GM13977 (cell line): Measurements from ENCODE around the gene LRCH4.
"Not testable (repeated sequence)": the region's sequence is repeated elsewhere in the genome, so short reads cannot be mapped to it uniquely, and the experiment has no call there.

ENCODE experiments used
- DNase-seq: peaks from one replicate; pipeline ENCODE4 v3.0.0; 2012; ENCODE audit warnings: low spot score
- CTCF ChIP-seq: IDR thresholded peaks from 2 replicates; pipeline ENCODE4 v1.5.1; 2012; ENCODE audit warnings: mild to moderate bottlenecking, control low read depth; ENCODE audit not compliant: insufficient read depth; ENCODE audit errors: extremely low read depth, missing control alignments
- in situ Hi-C: fragments of 300-500 bp; cut with MboI; formaldehyde crosslinking; loops from one replicate; pipeline ENCODE4 v1.12.0; 2022; ENCODE audit warnings: low sequenced_read_pairs, low pct_unique_long_range_greater_than_20kb, mixed read lengths, inconsistent platforms; ENCODE audit not compliant: unreplicated experiment

The LRCH4 gene

DNA sequence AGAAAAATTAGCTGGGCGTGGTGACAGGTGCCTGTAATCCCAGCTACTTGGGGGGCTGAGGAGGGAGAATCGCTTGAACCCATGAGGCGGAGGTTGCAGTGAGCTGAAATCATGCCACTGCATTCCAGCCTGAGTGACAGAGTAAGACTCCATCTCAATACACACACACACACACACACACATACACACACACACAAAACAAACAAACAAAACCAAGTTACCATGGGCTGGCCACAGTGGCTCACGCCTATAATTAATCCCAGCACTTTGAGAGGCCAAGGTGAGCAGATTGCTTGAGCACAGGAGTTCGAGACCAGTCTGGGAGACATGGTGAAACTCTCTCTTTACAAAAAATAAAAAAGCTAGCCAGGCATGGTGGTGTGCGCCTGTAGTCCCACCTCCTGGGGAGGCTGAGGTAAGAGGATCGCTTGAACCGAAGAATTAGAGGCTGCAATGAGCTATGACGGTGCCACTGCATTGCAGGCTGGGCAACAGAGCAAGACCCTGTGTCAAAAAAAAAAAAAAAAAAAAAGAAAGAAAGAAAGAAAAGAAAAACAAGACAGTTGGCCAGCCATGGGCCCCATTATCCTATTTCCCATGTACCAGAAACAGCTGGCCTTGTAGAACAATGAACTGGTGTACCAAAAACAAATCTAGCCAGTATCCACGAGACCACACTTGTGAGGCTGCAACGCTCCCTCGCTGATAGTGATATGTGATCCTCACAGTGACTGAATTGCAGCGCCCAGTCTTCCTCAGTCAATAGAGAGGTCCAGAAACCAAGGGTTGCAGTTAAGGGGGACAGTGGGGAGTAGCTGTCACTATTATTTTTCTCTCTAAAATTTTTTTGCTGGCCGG is 53.5 kb downstream of the LRCH4 start:
- no peak for TF ChIP-seq CTCF
- in situ Hi-C loops = no loop called here
- DNase-seq = no peak

DNA sequence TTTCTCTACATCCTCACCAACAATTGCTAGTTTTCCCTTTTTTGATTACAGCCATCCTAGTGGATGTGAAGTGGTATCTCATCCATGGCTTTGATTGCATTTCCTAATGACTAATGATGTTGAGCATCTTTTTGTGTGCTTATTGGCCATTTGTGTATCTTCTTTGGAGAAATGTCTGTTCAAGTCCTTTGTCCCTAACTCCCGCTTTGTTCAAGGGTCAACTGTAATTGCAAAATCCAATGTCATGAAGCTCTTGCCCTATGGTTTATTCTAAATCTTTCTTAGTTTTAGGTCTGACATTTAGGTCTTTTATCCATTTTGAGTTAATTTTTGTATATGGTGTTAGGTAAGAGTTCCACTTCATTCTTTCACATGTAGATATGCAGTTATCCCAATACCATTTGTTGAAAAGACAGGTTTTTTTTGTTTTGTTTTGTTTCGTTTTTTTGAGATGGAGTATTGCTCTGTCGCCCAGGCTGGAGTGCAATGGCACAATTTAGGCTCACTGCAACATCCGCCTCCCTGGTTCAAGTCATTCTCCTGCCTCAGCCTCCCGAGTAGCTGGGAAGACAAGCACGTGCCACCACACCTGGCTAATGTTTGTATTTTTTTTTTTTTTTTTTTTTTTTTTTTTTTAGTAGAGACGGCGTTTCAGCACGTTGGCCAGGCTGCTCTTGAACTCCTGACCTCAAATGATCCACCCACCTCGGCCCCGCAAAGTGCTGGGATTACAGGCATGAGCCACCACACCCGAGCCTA is 57.6 kb downstream of the LRCH4 start:
- DNase-seq, in situ Hi-C loops: not testable (repeated sequence)
